Measurements from ENCODE around the gene HOTAIR. TPM values are rescaled to one million over a fixed set of nuclear protein-coding genes. Genes with fewer than 3 reads are reported as not detected.

The HOTAIR gene
- total RNA-seq, 1 experiment from 2014 or later, result 7.9 TPM

DNA sequence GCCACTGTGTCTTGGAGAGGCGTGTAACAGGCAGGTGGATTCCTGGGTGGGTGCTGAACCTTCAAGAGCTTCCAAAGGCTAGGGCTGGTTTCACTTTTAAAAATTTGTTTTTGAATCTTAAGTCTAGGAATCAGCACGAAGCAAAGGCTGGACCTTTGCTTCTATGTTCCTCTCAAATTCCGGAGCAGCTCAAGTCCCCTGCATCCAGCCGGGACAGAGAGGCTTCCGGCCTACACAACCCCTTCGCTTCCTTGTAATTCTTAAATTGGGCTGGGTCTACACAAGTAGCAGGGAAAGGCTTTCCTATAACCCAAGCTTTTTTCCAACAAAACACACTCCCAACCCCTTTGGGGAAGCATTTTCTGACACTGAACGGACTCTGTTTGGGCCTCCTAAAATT is 11.7 kb downstream of the HOTAIR start:
- no peaks in the 10 kb centered on the region for H3K79me2 ChIP-seq (ENCODE audit: low read depth)
- peaks cover 10% of the 10 kb centered on the region for H3K4me1 ChIP-seq (replicated peaks; ENCODE audit: insufficient read depth)
- no peak overlapping the region for H3K4me3 ChIP-seq
- no peaks in the 10 kb centered on the region for H3K36me3 ChIP-seq (ENCODE audit: low read depth)
- H3K27me3 ChIP-seq (ENCODE audit: insufficient read depth, low read depth), result no peaks in the 10 kb centered on the region
- no peaks in the 10 kb centered on the region for H3K9me2 ChIP-seq (ENCODE audit: insufficient read depth)
- H2AFZ ChIP-seq, result no peak overlapping the region
- H3K9me3 ChIP-seq (ENCODE audit: insufficient read depth, low read depth), result no peaks in the 10 kb centered on the region
- H4K20me1 ChIP-seq (ENCODE audit: insufficient read depth), result no peaks in the 10 kb centered on the region; the same call in 1 of the 2 replicates
- H3F3A ChIP-seq (ENCODE audit: insufficient read depth, low read depth), result no peaks in the 10 kb centered on the region
- POLR2A ChIA-PET (ENCODE audit: unreplicated experiment), result no interaction called here
- no peak for TF ChIP-seq EZH2 (IDR thresholded peaks at IDR 0.05; ENCODE audit: low read depth)
- no peak for TF ChIP-seq CTCF (conservative IDR thresholded peaks at IDR 0.05)
- DNase-seq, result no peak
- H3K27ac ChIP-seq, result no peak overlapping the region
- H3K4me2 ChIP-seq, result no peak overlapping the region
- intact Hi-C loops (cut with micrococcal nuclease; ENCODE audit: unreplicated experiment), result no loop called here
- no TSS peak for BruUV-seq (replicated peaks)
- CTCF ChIA-PET, result no interaction called here

- TF ChIP-seq CTCF (conservative IDR thresholded peaks at IDR 0.05) (no peak), EZH2 (IDR thresholded peaks at IDR 0.05; ENCODE audit: low read depth) (no peak)
- no TSS peak for BruUV-seq (replicated peaks)
- Histone ChIP-seq H3K4me1 (replicated peaks; ENCODE audit: insufficient read depth) (no peaks in the 10 kb centered on the region), H3K27me3 (ENCODE audit: insufficient read depth, low read depth) (no peaks in the 10 kb centered on the region), H3K36me3 (ENCODE audit: low read depth) (no peaks in the 10 kb centered on the region), H3K4me2 (no peak overlapping the region), H3K9me3 (ENCODE audit: insufficient read depth, low read depth) (no peaks in the 10 kb centered on the region), H3K27ac (no peak overlapping the region), H3K4me3 (no peak overlapping the region), H3F3A (ENCODE audit: insufficient read depth, low read depth) (no peaks in the 10 kb centered on the region), H4K20me1 (ENCODE audit: insufficient read depth) (no peaks in the 10 kb centered on the region; the same call in 1 of the 2 replicates), H3K79me2 (ENCODE audit: low read depth) (no peaks in the 10 kb centered on the region), H2AFZ (no peak overlapping the region), H3K9me2 (ENCODE audit: insufficient read depth) (no peaks in the 10 kb centered on the region)
- CTCF ChIA-PET, result no interaction called here
- DNase-seq, result no peak
- intact Hi-C loops (cut with micrococcal nuclease; ENCODE audit: unreplicated experiment), result no loop called here
- POLR2A ChIA-PET (ENCODE audit: unreplicated experiment), result no interaction called here
Observed at GRCh38 chr12:53961025-53961761, 13.6 kb downstream of the HOTAIR start.

GRCh38 chr12:53960187-53961024 is 14.3 kb downstream of the HOTAIR start:
- H3K4me1 ChIP-seq (replicated peaks; ENCODE audit: insufficient read depth), result no peaks in the 10 kb centered on the region
- no peak overlapping the region for H2AFZ ChIP-seq

More at GRCh38 chr12:53960187-53961024, 14.3 kb downstream of the HOTAIR start:
- POLR2A ChIA-PET (ENCODE audit: unreplicated experiment), result no interaction called here
- BruUV-seq (replicated peaks), result no TSS peak
- no peaks in the 10 kb centered on the region for H3K36me3 ChIP-seq (ENCODE audit: low read depth)
- DNase-seq, result no peak
- H3K9me3 ChIP-seq (ENCODE audit: insufficient read depth, low read depth), result no peaks in the 10 kb centered on the region
- H3K79me2 ChIP-seq (ENCODE audit: low read depth), result no peaks in the 10 kb centered on the region
- TF ChIP-seq CTCF (conservative IDR thresholded peaks at IDR 0.05) (no peak), EZH2 (IDR thresholded peaks at IDR 0.05; ENCODE audit: low read depth) (no peak)
- no peak overlapping the region for H3K4me2 ChIP-seq
- no peaks in the 10 kb centered on the region for H3K9me2 ChIP-seq (ENCODE audit: insufficient read depth)
- no peak overlapping the region for H3K27ac ChIP-seq
- no peaks in the 10 kb centered on the region for H3K27me3 ChIP-seq (ENCODE audit: insufficient read depth, low read depth)
- H3F3A ChIP-seq (ENCODE audit: insufficient read depth, low read depth), result no peaks in the 10 kb centered on the region
- intact Hi-C loops (cut with micrococcal nuclease; ENCODE audit: unreplicated experiment), result no loop called here
- no peak overlapping the region for H3K4me3 ChIP-seq
- no peaks in the 10 kb centered on the region; the same call in 1 of the 2 replicates for H4K20me1 ChIP-seq (ENCODE audit: insufficient read depth)
- CTCF ChIA-PET, result no interaction called here

All from PC-9 (cell line).